ENCODE measurements around the gene ITGA3. TPM values are rescaled to one million over a fixed set of nuclear protein-coding genes. Genes with fewer than 3 reads are reported as not detected.
"Not testable (repeated sequence)": the region's sequence is repeated elsewhere in the genome, so short reads cannot be mapped to it uniquely, and the experiment has no call there.

ITGA3 gene
- total RNA-seq, 1 donor from 2014 or later: 9.8 TPM

DNA sequence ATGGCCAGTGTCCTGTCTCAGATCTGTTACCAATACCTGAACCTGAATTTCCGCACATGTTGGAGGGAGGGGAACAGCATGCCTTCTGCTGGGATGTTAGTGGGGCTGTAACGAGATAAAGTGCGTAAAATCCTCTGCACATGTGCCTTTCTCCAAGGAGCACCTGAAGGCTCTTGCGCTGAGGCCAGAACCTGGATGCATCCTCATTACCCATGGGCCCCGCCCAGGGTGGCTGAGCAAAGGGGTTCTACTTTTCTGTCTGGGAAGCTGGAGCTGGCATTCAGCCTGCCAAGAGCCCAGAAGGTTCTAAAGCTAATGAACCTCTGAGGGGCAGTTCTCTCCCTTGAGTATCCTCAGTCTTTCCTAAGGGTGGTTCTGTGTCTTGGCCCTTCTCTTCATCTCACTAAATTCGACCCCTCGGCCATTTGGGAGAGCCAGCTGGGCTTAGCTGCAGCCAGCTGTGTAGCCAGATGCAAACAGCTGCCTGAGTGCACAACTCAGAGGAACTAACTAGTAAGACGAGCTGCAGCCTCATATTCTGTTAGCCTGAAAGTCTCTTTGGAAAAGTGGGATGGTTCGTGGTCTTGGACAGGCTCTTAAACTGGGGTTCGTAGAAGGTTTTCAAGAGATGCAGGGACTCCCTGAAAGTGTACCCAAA lies 2.5 kb downstream of the ITGA3 start:
- ChIA-PET POLR2A (interaction anchor here (0.6 kb wide), 1 partner anchor 295 kb away, joined by 6 read pairs; the partner anchor contains the start of gene FAM117A), CTCF (no interaction called here)
- intact Hi-C loops (cut with micrococcal nuclease): no loop called here
- H3K4me1 Mint-ChIP-seq: peaks cover 22% of the 10 kb centered on the region
- TF ChIP-seq, protein P1, sequence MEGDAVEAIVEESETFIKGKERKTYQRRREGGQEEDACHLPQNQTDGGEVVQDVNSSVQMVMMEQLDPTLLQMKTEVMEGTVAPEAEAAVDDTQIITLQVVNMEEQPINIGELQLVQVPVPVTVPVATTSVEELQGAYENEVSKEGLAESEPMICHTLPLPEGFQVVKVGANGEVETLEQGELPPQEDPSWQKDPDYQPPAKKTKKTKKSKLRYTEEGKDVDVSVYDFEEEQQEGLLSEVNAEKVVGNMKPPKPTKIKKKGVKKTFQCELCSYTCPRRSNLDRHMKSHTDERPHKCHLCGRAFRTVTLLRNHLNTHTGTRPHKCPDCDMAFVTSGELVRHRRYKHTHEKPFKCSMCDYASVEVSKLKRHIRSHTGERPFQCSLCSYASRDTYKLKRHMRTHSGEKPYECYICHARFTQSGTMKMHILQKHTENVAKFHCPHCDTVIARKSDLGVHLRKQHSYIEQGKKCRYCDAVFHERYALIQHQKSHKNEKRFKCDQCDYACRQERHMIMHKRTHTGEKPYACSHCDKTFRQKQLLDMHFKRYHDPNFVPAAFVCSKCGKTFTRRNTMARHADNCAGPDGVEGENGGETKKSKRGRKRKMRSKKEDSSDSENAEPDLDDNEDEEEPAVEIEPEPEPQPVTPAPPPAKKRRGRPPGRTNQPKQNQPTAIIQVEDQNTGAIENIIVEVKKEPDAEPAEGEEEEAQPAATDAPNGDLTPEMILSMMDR (IDR thresholded peaks at IDR 0.05): no peak
- ATAC-seq (ENCODE audit: low read depth) (no peak), DNase-seq (no peak)
- H3K36me3 Mint-ChIP-seq (ENCODE audit: low read depth): no peaks in the 10 kb centered on the region
- H3K27me3 Mint-ChIP-seq: peaks cover 18% of the 10 kb centered on the region
- peak overlapping the region; percentile 55 for H3K4me3 Mint-ChIP-seq
- H3K27ac Mint-ChIP-seq: no peak overlapping the region
- H3K9me3 Mint-ChIP-seq: no peaks in the 10 kb centered on the region

DNA sequence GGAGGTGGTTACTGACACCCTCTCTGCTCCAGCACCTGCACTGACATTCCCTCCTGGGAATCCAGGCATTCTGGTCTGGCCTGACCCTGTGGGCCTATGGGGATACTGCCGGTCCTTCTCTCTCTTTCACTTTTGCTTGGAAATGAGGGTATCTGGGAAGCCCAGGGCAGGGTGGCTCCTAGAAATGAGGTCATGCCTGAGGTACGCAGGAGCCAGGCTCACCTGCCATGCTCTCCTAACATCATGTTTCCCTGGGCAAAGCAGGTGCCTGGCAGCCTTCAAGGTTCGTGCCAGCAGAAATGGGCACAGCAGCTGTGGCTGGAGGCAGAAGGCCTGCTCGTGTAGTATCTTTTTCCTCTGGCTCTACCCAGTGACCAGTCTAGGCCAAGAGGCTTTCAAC lies 3.3 kb downstream of the ITGA3 start:
- Mint-ChIP-seq H3K4me1 (peaks cover 22% of the 10 kb centered on the region), H3K9me3 (no peaks in the 10 kb centered on the region), H3K36me3 (ENCODE audit: low read depth) (no peaks in the 10 kb centered on the region), H3K27me3 (peaks cover 18% of the 10 kb centered on the region), H3K4me3 (no peak overlapping the region), H3K27ac (no peak overlapping the region)
- TF ChIP-seq, protein P1 (IDR thresholded peaks at IDR 0.05): no peak
- ChIA-PET CTCF (no interaction called here), POLR2A (interaction anchor here (0.6 kb wide), 1 partner anchor 295 kb away, joined by 6 read pairs; the partner anchor contains the start of gene FAM117A)
- DNase-seq (no peak), ATAC-seq (ENCODE audit: low read depth) (no peak)
- intact Hi-C loops (cut with micrococcal nuclease): no loop called here

DNA sequence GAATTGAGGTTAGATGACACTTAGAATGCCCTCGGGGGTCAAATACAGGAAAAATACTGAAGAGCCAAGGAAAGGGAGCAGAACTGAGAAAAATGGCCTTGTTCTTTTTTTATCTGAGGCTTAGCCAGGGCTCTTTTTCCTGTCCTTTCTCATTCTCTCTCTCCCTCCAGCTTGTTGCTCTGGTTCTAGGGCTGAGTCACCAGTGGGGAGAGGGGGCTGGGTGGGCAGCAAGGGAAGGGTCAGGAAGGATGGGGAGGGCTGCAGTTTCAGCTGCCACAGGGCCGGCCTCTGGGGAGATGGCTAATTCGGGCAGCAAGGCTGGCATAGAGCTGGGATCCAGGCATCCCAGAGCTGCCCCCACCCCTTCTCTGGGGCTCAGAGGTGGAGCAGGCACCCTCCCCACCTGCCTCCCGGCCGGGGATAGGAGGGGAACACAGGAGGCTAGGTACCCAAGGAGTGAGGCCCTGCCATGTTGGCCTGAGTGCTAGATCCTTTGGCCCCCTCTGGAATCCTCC lies 3.9 kb downstream of the ITGA3 start:
- ChIA-PET CTCF (interaction anchor here (0.6 to 1.1 kb wide), 2 partner anchors 20 to 27 kb away, joined by 3 to 5 read pairs; no protein-coding TSS in a partner anchor), POLR2A (no interaction called here)
- H3K36me3 Mint-ChIP-seq (ENCODE audit: low read depth): no peaks in the 10 kb centered on the region
- DNase-seq (no peak), ATAC-seq (ENCODE audit: low read depth) (no peak)
- H3K4me3 Mint-ChIP-seq: no peak overlapping the region
- H3K9me3 Mint-ChIP-seq: no peaks in the 10 kb centered on the region
- H3K4me1 Mint-ChIP-seq: peaks cover 22% of the 10 kb centered on the region
- no peak overlapping the region for H3K27ac Mint-ChIP-seq
- intact Hi-C loops (cut with micrococcal nuclease): no loop called here
- TF ChIP-seq, protein P1 (IDR thresholded peaks at IDR 0.05): no peak
- peaks cover 18% of the 10 kb centered on the region for H3K27me3 Mint-ChIP-seq

DNA sequence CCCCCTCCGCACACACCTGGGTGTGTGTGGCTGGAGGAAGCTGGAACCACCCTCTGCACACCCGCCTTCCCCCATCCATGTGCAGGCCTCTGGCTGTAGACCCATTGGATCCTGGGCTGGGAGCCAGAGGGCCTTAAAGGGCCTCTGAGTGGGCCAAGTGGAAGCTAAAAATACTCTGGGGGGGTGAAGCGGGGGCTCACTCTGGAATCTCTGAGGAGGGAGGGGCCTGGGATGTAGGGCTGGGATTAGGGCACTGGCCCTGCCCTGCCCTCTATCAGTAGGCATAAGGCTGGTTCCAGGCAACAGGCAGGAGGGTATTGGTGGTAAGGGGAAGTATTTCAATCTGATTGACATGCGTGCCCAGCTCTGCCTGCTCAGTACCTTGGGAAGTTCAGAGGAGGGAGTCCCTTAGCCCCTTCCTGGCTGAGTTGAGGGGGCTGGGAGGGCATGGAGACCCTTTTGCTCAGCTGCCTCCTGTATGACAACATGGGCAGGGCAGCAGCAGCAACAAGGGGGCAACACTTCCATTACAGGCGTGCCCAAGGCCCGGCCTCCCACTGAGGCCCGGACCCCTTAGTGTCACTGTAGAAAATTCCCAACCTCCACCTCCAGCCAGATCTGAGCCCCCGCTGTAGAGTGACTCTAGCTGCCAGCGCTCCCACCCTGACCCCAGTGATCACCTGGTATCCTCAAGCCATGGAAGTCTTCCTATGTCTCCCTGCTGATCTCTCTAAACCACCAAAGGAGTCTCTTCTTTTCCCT lies 5.2 kb downstream of the ITGA3 start:
- ATAC-seq (ENCODE audit: low read depth) (no peak), DNase-seq (no peak)
- peaks cover 3% of the 10 kb centered on the region for H3K36me3 Mint-ChIP-seq (ENCODE audit: low read depth)
- TF ChIP-seq, protein P1 (IDR thresholded peaks at IDR 0.05): no peak
- CTCF ChIA-PET: interaction anchor here (1.0 to 1.1 kb wide), 2 partner anchors 26 to 34 kb away, joined by 3 to 5 read pairs; partner anchors contain the start of gene PDK2
- H3K27me3 Mint-ChIP-seq: peaks cover 18% of the 10 kb centered on the region
- no peak overlapping the region for H3K4me3 Mint-ChIP-seq
- no peak overlapping the region for H3K27ac Mint-ChIP-seq
- H3K9me3 Mint-ChIP-seq: no peaks in the 10 kb centered on the region
- POLR2A ChIA-PET: no interaction called here
- intact Hi-C loops (cut with micrococcal nuclease): no loop called here
- peaks cover 14% of the 10 kb centered on the region for H3K4me1 Mint-ChIP-seq

DNA sequence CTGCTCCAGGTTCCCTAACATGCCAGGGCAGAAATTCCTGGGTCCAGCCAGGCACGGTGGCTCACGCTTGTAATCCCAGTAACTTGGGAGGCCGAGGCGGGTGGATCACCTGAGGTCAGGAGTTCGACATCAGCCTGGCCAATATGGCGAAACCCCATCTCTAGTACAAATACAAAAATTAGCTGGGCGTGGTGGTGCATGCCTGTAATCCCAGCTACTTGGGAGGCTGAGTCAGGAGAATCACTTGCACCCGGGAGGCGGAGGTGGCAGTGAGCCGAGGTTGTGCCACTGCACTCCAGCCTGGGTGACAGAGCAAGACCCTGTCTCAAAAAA lies 5.8 kb downstream of the ITGA3 start:
- H3K9me3 Mint-ChIP-seq; POLR2A ChIA-PET; DNase-seq; H3K4me3 Mint-ChIP-seq; intact Hi-C loops (cut with micrococcal nuclease); ATAC-seq (ENCODE audit: low read depth); H3K36me3 Mint-ChIP-seq (ENCODE audit: low read depth); H3K27ac Mint-ChIP-seq: not testable (repeated sequence)
- CTCF ChIA-PET: interaction anchor here (1.0 kb wide), 1 partner anchor 33 kb away, joined by 3 read pairs; the partner anchor contains the start of gene PDK2
- H3K4me1 Mint-ChIP-seq: peaks cover 11% of the 10 kb centered on the region
- H3K27me3 Mint-ChIP-seq: peaks cover 18% of the 10 kb centered on the region

Measured in activated B cell treated with CpG ODN at 0.5 μM for 24 hours (primary cell).